ENCODE results near the gene SUPT6H.

Gene SUPT6H

GRCh38 chr17:28747051-28747691 is 85.2 kb downstream of the SUPT6H start:
- no peak for DNase-seq (ENCODE audit: low read depth, low spot score)
- no peak overlapping the region for H3K4me3 ChIP-seq (ENCODE audit: low read depth, low read length)
- in situ Hi-C loops (cut with HindIII; ENCODE audit: low sequenced_read_pairs) = no loop called here
- no peak for TF ChIP-seq CTCF (IDR thresholded peaks at IDR 0.05; ENCODE audit: low read depth, low read length)

GRCh38 chr17:28747801-28748750 is 86.1 kb downstream of the SUPT6H start:
- TF ChIP-seq CTCF (IDR thresholded peaks at IDR 0.05; ENCODE audit: low read depth, low read length) = no peak
- H3K4me3 ChIP-seq (ENCODE audit: low read depth, low read length) = no peak overlapping the region
- in situ Hi-C loops (cut with HindIII; ENCODE audit: low sequenced_read_pairs) = no loop called here
- no peak for DNase-seq (ENCODE audit: low read depth, low spot score)

- DNase-seq (ENCODE audit: low read depth, low spot score) = no peak
- no peak for TF ChIP-seq CTCF (IDR thresholded peaks at IDR 0.05; ENCODE audit: low read depth, low read length)
- no peak overlapping the region for H3K4me3 ChIP-seq (ENCODE audit: low read depth, low read length)
- in situ Hi-C loops (cut with HindIII; ENCODE audit: low sequenced_read_pairs) = no loop called here
These were observed 87.0 kb downstream of the SUPT6H start for GRCh38 chr17:28748852-28749515.

- no peak for DNase-seq (ENCODE audit: low read depth, low spot score)
- TF ChIP-seq CTCF (IDR thresholded peaks at IDR 0.05; ENCODE audit: low read depth, low read length) = no peak
- H3K4me3 ChIP-seq (ENCODE audit: low read depth, low read length) = no peak overlapping the region
- in situ Hi-C loops (cut with HindIII; ENCODE audit: low sequenced_read_pairs) = no loop called here
These were observed 87.6 kb downstream of the SUPT6H start for GRCh38 chr17:28749516-28750177.

GRCh38 chr17:28750178-28751047 is 88.4 kb downstream of the SUPT6H start:
- DNase-seq (ENCODE audit: low read depth, low spot score) = peak; percentile 92
- TF ChIP-seq CTCF (IDR thresholded peaks at IDR 0.05; ENCODE audit: low read depth, low read length) = peak; percentile 100
- no peak overlapping the region for H3K4me3 ChIP-seq (ENCODE audit: low read depth, low read length)
- in situ Hi-C loops (cut with HindIII; ENCODE audit: low sequenced_read_pairs) = no loop called here

All from astrocyte of the spinal cord (primary cell).